GM18505 (cell line): ENCODE measurements around the gene PODNL1.

Experiments
- ATAC-seq: cut with Tn5 transposase; IDR thresholded peaks from one replicate; pipeline ENCODE4 v1.9.1; 2021; ENCODE audit not compliant: unreplicated experiment
- POLR2A ChIP-seq: IDR thresholded peaks from 4 replicates; pipeline ENCODE4 v1.6.1; 2011; ENCODE audit warnings: borderline replicate concordance; ENCODE audit not compliant: insufficient read depth, insufficient read length; ENCODE audit errors: extremely low read depth

PODNL1 gene

GRCh38 chr19:13958043-13958442 lies 19.8 kb upstream of the PODNL1 start:
- TF ChIP-seq POLR2A: no peak
- ATAC-seq: no peak

- TF ChIP-seq POLR2A: no peak
- no peak for ATAC-seq
These were observed 18.8 kb upstream of the PODNL1 start for GRCh38 chr19:13957051-13957450.

DNA sequence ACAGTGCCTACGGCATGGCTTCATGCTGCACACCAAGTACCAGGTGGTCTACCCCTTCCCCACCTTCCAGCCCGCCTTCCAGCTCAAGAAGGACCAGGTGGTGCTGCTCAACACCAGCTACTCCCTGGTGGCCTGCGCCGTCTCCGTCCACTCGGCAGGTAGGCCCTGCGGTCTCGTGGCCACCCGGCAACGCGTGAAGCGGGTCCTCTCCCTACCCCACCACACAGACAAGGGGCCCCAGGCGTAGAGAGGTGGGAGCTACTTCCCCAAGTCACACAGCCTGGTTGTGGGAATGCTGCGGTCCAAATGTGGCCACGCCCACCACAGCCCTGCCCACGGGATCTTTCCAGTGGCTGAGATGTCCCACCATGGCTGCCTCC lies 18.1 kb upstream of the PODNL1 start:
- no peak for ATAC-seq
- TF ChIP-seq POLR2A: no peak

GRCh38 chr19:13955662-13956364 lies 17.6 kb upstream of the PODNL1 start:
- ATAC-seq: no peak
- TF ChIP-seq POLR2A: no peak

DNA sequence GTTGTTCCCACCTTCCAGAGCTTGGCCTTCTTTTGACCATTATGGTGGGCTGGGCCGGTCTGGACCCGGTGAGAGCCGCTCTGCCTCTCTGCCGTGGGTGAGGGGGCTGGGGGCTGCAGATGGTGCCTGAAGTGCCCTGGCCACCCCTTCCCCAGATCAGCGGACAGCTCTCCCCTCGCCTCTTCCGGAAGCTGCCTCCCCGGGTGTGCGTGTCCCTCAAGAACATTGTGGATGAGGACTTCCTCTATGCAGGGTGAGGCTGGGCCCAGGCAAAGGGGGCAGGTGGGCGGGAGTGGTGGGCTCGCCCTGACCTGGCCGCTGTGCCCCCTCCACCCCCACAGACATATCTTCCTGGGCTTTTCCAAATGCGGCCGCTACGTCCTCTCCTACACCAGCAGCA lies 16.0 kb upstream of the PODNL1 start:
- no peak for ATAC-seq

GRCh38 chr19:13952931-13953531 lies 14.8 kb upstream of the PODNL1 start:
- no peak for ATAC-seq
- TF ChIP-seq POLR2A: no peak

More for the DNA sequence above, 16.0 kb upstream of the PODNL1 start:
- TF ChIP-seq POLR2A: no peak

- TF ChIP-seq POLR2A: peak; percentile 68
- peak; percentile 92 for ATAC-seq
These were observed 14.1 kb upstream of the PODNL1 start, which contains the start of gene DCAF15 for GRCh38 chr19:13952154-13952930. Gene DCAF15, plus strand, starts transcription at chr19:13952509. Its CDS starts 4 bp downstream, at chr19:13952513.

DNA sequence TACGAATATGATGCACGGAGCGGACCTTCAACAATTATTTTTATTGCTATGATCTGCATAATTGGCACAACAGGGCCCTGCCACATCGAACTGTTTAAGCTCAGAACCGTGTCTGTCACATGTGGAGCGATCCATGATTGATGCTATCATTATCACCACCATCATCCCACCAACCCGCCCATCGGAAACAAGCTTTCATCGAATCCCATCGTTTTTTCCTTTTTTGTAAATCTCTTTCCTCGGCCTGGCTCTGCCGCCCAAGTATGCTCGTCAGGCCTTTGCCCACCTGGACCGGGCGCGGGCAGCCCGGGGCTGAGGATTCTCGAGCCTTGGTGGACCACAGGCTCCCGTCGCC lies 13.6 kb upstream of the PODNL1 start:
- TF ChIP-seq POLR2A: no peak
- ATAC-seq: no peak

DNA sequence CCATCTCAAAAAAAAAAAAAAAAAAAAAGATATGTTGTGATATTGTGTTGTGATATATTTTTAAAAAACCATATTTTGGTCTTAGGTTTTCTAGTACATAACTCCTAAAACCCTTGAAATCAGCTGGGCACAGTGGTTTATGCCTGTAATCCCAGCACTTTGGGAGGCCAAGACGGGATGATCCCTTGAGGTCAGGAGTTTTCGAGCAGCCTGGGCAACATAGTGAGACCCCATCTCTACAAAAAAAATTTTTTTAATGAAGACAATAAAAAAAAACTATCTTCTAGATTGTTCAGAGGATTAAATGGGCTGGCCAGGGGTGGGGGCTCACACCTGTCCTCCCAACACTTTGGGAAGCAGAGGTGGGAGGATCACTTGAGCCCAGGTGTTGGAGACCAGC lies 12.8 kb upstream of the PODNL1 start:
- no peak for TF ChIP-seq POLR2A

DNA sequence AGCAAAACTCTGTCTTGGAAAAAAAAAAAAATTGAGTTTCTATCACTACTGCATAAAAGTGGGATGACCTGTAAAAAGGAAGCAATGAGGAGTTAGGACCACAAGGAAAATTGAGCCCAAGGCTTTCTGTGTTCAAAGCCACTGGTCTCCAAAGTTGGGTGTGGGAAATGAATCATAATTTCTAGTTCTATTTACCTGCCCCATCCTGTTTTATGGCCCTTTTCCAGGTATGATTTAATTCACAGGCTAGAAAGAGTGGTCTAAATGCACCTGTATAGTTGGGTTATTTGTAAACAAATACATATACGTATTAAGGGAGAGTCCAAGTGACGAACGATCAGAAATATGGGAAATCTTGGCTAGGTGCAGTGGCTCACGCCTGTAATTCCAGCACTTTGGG lies 8.2 kb upstream of the PODNL1 start:
- no peak for TF ChIP-seq POLR2A
- no peak for ATAC-seq

More for the DNA sequence above, 12.8 kb upstream of the PODNL1 start:
- no peak for ATAC-seq

DNA sequence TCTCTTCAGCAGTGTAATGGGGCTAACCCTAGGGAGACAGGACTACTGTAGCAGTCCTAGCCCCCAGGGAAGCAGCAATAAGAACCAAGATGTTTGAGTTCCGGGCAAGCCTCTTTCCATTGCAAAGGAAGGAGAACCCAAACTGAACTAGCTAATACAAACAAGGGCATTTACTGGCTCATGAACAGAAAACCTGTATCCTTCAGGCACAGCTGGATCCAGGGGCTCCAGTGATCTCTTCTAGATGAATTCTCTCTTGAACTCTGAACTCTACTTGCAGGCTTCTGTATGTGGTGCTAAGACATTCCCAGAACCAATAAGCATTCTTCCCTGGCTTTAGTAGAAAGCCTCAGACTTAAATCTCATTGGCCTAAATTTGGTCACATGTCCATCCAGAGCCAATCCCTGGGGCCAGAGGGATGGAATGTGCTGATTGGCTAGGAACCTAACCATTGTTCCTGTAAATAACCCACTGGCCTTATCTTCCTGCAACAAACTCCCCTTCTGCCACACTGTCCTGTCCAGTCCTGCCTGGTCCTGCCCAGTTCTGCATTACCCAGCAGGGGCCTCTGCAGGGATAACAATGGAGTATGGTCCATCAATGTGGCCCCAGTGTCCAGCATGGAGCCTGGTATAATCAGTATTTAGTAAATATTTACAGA lies 3.9 kb upstream of the PODNL1 start:
- no peak for TF ChIP-seq POLR2A

GRCh38 chr19:13937479-13938300 lies 527 bp downstream of the PODNL1 start:
- no peak for ATAC-seq
- no peak for TF ChIP-seq POLR2A

More for the DNA sequence above, 3.9 kb upstream of the PODNL1 start:
- no peak for ATAC-seq
